Superior temporal gyrus (tissue), 1 donor: Measurements from ENCODE around the gene XYLT1.

Source experiments
- DNase-seq: peaks from one replicate; pipeline ENCODE4 v3.0.0-alpha.2; 2016; ENCODE audit errors: extremely low spot score

The XYLT1 gene

DNA sequence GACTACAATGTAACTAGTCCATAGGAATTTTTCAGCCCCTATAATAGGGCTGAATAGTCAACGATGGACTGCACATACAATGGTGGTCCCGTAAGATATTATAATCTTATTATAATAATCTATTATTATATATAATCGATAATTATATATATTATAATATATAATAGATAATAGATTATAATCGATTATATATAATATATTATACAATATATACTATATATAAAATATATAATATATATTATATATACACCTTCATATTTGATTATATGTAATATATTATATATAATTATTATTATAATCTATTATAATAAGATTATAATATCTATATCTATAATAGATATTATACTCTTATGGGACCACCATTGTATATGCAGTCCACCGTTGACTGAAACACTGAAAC, 238.8 kb downstream of the XYLT1 start:
- DNase-seq = no peak

DNA sequence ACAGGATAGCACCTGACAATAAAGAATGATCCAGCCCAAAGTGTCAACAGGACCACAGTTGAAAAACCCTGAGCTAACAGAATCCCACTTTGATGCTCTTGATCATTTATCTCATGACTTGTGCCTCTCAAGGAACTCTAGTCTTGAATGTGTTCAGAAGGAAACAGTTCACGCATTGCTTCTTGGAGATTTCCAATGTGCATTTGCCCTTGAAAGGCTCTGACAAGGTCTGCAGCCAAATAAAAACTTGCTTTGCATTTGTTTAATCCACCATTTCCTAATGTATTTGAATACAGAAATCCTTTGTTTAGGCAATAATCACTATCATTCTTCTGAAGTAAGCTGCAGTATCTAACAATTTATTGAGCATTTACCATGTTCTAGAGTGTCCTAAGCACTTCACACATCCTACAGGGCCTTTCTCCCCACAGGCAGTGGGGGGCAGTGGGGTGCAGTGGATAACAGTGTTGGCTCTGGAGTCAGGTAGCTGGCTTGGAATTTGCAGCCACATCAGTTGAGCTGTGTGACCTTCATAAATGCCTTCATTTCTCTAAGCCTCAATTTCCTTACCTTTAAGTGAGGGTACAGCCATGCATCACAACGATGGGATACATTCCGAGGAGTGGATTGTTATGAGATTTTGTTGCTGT, 239.7 kb downstream of the XYLT1 start:
- no peak for DNase-seq

DNA sequence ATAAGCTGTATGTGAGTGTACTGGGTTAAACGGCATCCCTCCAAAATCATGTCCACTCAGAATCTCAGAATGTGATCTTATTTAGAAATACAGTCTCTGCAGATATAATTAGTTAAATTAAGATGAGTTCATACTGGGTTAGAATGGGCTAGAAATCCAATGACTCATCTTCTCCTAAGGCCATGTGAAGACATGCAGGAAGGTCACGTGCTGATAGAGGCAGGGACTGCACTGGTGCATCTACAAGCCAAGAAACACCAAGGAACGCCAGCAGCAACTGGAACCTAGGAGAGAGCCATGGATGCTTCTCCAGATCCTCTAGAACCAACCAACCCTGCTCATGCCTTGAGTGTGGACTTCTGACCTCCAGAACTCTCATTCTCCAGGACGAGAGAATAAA, 241.0 kb downstream of the XYLT1 start:
- DNase-seq = no peak

DNA sequence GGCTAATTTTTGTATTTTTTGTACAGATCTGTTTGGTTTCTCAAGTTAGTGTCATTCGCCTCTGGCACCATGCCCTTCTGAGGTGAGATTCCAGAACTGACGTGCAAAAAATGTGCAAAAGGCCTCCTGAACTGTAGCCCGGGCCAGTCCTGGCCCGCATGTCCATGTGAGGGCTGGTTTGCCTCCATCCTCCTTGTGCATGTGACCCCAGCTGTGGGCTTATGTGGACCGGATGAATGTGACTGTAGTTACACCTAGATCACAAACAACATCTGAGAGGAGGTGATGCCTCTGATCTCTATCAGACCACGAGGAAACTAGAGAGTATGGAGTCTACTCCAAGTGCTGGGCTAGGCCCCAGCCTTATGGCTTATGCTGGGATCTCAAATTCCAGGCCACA, 241.6 kb downstream of the XYLT1 start:
- no peak for DNase-seq

DNA sequence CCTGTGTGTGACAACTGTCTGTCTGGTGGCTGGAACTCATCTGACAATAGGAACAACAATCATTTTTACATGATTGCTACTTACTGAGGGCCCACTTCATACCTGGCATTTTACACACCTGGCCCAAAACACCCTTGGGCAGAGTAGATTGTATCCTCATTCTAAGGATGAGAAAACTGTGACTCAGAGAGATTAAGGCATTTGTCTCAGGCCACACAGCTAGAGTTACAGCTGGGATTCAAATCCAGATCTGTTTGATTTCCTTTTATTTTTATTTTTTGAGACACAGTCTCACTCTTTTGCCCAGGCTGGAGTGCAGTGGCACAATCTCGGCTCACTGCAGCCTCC, 242.1 kb downstream of the XYLT1 start:
- no peak for DNase-seq

DNA sequence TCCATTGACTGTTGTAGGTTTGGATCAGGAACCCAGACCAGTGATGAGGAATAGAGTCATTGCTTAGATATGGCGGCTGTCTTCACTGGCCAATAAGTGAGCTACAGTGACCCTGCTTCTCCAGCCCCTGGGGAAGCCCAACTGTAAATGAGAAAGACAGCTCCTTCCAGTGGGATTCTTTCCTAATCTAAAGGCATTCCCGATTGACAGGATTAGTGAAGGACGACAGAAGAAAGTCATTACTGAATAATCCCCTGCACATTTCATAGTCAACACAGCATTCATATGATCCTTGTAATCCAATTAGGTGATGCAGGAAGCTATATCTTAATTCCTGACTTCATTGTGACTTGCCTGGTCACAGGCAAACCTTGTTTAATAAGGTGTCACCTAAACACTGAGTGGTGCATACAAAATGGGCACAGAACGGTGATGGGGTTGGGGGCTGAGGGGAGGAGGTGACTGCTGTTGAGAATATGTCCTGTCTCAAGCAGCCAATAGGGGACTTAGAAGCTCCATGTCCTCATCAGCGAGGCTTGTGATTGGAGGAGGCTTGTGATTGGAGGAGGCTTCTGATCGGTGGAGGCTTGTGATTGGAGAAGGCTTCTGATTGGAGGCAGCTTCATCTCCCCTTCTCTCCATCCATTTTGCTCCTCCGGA, 242.6 kb downstream of the XYLT1 start:
- no peak for DNase-seq

DNA sequence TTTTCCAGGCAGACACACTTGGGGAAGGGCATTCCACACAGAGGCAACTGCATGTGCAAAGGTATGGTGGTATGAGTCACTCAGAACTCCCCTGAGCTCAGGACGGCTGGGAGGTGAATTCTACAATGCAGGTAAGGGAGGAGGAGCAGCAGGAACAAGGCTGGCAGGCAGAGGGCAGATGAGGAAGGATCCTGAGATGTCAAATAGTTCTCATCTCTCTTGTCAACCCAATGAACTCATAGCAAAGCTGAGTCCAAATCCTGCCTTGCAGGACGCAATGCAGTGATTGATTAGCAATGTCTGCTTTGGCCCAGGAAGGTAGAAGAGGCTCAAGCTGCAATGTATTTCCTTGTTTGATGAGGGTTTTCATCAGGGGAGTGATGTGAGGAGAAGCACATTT, 243.5 kb downstream of the XYLT1 start:
- DNase-seq = no peak

DNA sequence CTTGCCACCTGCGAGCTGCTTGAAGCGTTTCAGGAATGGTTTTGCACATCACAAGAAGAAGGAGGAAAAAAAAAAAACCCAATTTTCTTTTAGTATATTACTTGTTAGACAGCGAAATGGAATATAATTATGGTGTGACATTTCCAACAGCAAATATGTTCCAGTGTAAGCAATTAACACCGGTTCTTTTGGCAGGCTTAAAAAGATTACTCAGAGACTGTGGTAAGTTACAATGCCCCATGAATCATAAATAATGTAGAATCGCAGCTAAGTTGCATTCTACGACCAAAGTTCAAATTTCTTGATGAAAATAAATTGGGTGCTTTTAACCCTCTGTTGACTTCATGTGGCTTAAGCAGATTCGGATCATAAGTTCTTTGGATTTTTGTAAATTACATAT, 245.2 kb downstream of the XYLT1 start:
- peak; percentile 43 for DNase-seq

DNA sequence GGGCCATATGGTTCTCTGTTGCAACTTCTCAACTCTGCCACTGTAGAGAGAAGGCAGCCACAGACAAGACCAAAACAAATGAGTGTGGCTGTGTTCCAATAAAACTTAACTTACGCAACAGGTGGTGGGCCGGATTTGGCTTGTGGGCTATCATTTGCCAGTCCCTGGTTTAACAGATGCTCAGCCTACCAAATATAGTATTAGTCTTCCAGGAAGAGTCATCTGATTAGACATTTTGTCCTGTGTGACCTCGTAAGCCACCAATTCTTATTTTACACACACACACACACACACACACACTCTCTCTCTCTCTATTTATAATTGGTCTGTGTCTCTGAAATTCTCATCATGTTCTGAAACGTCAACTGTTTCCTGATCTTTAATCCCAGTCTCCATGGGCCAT, 245.9 kb downstream of the XYLT1 start:
- DNase-seq = peak; percentile 52

DNA sequence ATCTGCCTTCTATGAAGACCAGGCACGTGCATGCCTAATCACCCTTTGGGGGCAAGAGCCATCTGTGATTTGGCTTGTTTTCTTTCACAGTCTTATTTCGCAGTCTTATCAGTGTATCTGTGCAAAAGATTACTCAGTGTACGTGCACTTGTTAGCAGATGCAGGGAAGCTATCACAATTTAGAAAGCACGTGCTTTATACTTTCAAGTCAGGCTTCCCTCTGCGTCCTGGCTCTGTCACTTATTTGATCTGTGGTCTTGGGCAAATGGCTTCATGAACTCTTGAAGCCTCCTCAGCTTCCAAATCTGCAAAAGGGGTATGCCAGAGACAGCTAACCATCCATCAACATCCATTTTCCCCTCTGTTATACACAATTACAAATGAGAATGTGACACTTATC, 246.4 kb downstream of the XYLT1 start:
- no peak for DNase-seq

DNA sequence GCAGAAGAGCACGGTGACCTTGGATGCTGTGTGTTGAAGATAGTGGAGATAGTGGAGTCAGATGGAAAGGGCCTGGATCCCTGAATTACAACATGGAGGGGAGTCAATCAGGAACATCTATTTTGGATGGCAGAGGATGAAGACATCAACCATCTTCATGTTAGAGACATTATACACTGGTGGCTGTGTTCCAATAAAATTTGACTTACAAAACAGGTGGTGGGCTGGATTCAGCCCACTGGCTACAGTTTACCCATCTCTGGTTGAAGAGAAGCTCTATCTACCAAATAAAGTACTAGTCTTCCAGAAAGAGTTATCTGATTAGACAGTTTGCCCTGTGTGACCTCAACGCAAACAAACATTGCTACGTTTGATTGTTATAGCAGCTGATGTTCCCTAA, 247.2 kb downstream of the XYLT1 start:
- no peak for DNase-seq

DNA sequence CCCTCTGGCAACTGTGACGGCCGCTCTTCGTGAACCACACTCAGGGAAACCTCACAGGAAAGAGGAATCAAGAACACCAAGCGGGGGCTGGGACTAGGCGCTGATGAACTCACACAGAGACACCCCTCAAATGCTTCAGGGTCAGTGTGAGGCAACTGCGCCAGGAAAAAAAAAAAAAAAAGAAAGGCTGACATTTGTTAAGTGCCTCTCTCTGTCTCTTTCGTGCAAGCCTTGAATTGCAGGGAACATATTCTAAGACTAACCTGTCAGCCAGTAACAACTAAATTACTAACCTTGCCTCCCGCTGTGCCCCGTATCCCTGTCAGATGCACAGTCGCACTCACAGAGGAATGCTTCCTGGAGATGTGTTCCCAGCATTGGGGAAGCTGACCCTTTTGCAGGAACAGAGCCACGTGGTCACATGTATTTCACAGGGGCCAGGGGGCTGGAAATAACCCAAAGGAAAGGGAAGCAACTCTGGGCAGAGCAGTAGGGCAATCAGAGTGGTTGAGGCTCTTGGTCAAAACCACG, 247.8 kb downstream of the XYLT1 start:
- no peak for DNase-seq

DNA sequence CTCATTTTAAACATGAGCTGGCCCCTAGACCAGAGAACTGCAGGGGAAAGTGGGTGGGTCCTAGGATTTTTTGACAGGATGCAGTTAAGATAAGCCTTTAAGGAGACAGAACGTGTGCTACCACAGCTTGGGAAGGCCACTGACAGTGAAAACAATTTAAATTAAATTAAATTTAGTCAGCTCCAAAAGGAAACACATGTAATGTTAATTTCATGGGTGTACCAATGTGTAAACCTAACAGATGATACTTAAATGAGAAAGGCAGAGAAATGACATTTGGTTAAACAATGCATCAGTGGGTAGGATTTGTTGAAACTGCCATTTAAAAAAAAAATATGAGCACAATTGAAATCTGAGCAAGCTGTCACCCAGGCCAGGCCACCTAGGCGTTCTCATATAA, 250.8 kb downstream of the XYLT1 start:
- DNase-seq = no peak

DNA sequence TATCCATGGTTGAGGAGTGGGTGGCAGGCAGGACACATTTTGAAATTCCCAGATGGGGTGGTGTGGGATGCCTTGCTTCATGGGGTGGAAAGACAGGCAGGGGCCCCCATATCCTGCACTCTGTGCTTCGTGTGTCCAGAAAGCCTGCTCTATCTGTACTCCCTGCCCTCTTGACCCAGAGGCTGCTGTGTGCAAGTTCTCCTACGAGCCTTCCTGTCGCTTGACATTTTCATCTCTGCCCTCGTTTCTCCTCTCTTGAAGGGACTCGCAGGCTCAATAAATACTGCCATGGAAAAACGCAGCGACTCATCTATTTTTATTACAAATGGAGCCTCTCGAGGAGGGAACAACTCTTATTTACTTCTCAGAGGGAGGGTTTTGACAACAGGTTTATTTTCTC, 254.8 kb downstream of the XYLT1 start:
- DNase-seq = no peak

DNA sequence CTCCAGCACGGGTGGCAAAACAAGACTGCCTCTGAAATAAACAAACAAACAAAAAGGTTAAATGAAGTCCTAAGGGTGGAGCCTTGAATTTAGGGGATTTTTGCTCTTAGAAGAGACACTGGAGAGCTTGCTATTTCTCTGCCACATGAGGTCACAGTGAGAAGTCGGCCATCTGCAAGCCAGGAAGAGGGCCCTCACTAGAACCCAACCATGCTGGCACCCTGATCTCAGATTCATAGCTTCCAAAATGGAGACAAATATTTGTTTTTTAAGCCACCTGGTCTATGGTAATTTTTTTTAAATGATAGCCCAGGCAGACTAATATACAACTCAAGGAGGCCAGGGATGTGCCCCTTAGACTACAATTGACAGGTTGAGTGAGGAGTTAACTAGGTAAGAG, 255.5 kb downstream of the XYLT1 start:
- no peak for DNase-seq

DNA sequence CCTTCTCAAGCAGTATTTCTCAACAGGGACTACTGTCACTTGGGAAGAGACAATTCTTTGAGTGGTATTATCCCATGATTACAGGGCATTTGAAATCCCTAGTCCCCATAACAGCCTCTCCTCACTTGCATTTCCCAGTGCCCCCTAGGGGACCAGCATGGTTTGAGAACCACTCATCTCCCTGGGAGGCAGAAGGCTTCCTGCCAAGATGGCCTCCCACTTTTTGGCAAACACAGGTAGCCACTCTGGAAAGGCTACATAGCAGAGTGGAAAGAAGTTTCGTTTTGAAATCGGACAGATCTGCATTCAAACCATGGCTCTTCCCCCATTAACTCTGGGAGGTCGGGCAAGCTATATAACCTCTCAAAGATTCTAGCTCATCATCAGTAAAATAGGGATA, 256.8 kb downstream of the XYLT1 start:
- no peak for DNase-seq

DNA sequence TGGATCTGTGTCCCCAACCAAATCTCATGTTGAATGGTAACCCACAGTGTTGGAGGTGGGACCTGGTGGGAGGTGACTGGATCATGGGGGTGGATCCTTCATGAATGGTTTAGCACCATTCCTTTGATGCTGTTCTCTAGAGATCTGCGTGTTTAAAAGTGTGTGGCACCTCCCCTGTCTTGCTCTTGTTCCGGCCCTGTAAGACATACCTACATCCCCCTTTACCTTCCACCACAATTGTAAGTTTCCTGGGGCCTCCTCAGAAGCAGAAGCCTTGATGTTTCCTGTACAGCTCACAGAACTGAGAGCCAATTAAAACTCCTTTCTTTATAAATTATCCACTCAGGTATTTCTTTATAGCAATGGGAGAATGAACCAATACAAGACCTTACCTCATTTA, 257.7 kb downstream of the XYLT1 start:
- no peak for DNase-seq

DNA sequence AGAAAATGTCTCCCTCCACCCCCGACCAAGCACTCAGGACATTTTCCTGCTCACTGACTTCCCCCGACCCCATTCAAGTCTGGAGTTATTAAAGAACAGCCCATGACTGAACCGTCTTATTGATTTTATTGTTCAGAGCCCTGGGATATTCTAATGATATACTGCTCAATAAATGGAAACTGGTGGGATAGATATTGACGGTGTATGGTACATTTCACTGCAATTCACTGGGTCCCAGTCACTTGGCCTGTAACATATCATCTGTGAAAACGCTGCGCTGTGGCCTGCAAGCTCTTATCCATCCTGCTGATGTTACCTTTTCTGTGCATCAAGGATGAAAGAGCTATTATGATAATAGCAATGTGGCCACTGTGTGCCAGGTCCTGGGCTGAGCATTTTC, 258.2 kb downstream of the XYLT1 start:
- no peak for DNase-seq

DNA sequence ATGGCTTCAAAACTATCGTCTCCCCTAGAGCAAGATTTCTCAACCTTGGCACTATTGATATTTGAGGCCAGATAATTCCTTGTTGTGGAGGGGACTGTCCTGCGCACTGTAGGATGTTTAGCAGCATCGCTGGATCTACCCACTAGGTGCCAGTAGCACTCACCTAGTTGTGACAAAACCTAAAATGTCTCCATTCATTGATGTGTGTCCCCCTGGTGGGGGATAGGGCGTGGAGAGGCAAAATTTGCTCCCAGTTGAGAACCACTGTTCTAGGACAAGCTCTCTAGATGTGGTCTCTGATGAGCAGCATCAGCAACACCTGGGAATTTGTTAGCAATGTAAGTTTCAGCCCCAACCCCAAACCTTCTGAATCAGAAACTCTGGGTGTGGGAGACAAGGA, 259.0 kb downstream of the XYLT1 start:
- no peak for DNase-seq

DNA sequence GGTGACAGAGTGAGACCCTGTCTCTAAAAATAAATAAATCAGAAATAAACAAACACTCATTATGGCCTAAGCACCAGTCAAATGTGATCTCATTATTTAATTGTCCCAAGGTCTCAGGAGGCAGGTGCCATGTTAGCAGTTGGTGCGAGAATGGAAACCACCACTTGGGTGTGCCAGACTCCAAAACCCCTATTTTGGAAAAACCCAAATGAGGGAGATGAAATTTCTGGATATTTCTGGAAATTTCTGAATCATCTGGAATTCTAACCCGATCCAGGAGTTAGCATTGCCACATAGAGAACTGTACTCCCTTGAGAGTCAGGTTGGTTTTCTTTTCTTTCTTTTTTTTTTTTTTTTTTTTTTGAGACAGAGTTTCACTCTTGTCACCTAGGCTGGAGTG, 264.0 kb downstream of the XYLT1 start:
- DNase-seq = no peak

DNA sequence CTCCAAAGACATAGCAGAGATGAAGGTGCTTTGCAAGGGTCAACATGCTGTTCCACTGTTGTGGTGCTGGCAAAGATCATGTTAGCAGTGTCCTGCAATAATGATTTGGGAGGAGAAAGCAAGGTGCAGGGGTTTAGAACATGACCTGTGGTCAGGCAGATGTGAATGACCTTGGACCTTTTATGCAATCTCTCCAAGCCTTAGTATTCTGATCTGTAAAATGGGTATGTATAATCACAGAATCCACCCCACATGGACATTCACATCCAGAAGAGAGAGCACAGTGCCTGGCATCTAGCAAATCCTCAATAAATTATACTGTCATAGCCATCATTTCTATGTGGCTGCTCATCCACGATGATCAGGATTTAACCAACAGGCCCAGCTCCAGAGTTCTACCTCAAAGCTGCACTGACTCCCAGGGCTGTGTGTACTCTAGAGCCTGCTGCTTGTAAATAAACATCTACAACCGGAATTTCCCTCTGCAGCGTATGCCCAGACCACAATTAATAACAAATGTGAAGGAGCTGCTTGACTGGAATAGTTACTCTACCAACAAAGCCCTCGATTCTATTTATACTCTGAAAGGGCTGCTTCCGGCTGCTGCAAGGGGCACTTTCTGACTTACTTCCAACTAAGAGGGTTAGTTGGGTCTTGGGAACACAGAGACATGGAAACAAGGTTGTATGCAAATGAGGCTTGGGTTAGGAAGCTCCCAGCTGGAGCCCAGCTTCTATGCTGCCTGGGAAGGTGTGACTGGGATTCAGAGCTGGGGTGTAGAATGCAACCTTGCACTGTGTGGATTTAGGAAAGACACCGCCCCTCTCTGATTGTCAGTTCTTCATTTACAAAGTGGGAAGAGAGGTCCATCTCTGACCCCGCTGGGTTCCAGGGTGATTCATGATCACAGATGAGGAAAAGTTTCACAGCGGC, 265.2 kb downstream of the XYLT1 start:
- DNase-seq = no peak

DNA sequence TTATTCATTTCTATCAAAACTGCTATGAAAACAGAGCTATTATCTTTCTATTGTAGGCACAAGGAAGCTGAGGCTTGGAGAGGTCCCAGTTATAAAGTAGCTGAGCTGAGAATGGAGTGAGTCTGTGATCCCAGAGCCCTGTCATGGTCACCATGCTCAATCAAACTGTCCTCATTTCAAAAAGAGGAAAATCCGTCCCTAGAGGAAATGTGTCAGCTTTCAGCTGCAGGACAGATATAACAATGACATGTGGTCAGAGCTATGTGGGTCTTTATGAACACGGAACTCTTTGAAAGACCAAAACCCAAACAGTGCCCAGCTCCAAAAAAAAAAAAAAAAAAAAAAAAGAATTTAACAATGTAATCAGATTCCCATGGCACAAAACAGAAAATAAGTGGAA, 266.1 kb downstream of the XYLT1 start:
- DNase-seq = no peak

DNA sequence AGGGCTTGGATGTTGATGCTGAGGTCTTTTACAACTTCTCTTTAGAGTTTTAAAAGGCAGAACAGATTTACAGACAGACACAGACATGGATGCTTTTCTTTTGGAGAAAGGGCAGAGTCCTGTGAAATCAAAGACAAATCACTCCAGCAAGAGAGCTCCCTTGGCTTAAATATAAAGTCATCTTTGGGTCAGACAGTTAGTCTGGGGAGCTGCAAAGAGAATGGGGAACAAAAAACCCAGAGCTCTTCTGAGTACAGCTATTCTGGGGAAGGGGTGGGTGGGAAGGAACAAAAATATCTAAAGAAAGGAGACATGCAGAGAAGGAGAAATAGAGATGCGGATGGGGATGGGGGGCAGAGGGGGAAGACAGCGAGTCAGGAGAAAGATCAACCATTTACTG, 266.6 kb downstream of the XYLT1 start:
- DNase-seq = no peak
